ENCODE measurements around the gene ABCA4.

DNA sequence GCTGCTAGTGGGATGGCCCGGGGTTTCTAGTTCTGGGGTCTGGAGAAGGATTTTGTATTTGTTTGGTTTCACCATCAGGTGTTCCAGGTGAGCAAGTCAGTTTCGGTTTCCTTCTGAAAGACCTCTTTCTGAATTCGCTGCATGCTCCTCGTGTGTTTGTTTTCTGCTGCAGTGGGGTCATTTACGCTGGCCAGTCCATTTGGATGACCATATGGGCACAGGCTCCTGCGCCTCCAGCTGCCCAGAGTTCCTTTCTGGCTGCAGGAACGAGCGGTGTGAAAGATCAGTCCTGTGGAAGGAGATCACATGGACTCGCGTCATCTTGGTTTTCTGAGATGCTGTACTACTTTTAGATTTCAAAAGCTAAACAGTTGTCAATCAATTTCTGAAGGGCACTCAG lies 128.0 kb downstream of the ABCA4 start:
- no peak for TF ChIP-seq POLR2A (IDR thresholded peaks at IDR 0.05; ENCODE audit: borderline replicate concordance, extremely low read depth, insufficient read depth, insufficient read length)
- no peak for TF ChIP-seq CTCF (IDR thresholded peaks at IDR 0.05 in 2 of 3, conservative IDR thresholded peaks at IDR 0.05 in 1 of 3; ENCODE audit: borderline replicate concordance in 1 of 3, insufficient read depth in 1 of 3, low read depth in 2 of 3, low read length in 2 of 3)
- no peak for TF ChIP-seq EZH2 (IDR thresholded peaks at IDR 0.05)
- no peak for TF ChIP-seq ZNF274 (IDR thresholded peaks at IDR 0.05; ENCODE audit: low read depth, low read length)
